ENCODE results near the gene AMBRA1. TPM values are rescaled to one million over a fixed set of nuclear protein-coding genes. Genes with fewer than 3 reads are reported as not detected.

The AMBRA1 gene
- total and polyA plus RNA-seq, 4 experiments from 2014 or later, result 5.9 to 43.9 (median 30.4) TPM

DNA sequence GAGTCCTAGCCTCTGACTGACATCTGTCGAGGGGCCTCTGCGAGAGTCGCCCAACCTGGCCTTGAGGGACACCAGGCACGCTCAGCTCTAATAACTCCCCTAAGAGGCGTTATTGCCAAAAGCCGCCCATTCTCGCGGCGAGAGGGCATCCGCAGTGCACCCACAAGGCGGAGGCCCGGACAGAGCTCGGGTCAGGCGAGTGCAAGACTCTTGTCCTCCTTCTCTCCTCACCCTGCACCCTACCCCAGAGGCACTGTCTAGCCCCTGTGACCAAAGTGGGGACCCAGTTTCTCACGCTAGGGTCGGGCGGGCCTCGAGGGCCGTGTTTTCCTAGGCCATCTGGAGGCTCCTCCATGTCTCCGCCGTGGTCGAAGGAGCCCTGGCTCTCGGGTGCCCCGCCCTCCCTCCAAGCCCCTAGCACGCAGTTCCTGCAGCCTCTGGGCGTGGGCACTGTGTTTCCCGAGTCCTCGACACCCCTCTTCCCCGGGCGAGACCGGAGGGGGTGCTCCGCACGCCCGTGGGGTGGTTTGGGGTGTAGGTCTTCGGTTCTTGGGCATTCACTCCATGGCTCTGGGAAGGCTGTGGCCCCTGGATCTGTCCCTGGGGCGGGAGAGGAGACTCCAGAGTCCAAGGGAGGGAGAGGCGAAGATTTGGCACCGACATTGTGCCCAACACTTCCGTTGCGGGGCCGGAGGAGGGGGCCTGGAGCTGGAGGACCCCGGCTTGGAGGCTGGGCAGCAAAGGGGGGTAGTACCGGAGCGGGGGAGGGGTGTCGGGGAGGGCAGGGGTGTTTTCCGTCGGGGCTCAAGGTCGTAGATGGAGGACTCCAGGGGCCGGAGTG is 203.3 kb downstream of the AMBRA1 start:
- Mint-ChIP-seq H3K27ac (peak overlapping the region in 1 of 7 donors; percentile 44), H3K27me3 (peaks cover 25 to 50% of the 10 kb centered on the region in 2 donors), H3K9me3 (peaks cover 0 to 7% (median 0%) of the 10 kb centered on the region in 8 donors), H3K36me3 (no peaks in the 10 kb centered on the region), H3K4me3 (peak overlapping the region in 5 of 8 donors; percentile 25 to 70 (median 58)), H3K4me1 (peaks cover 12 to 46% (median 28%) of the 10 kb centered on the region in 4 donors)
- Histone ChIP-seq H3K27ac (ENCODE audit: low read depth, low read length) (no peak overlapping the region), H3K4me1 (ENCODE audit: insufficient read depth, low read length) (peaks cover 42% of the 10 kb centered on the region), H3K9me3 (ENCODE audit: control insufficient read depth in 1 of 2, low read length in 2 of 2) (no peaks in the 10 kb centered on the region), H3K4me3 (ENCODE audit: low read length in 2 of 2) (no peak overlapping the region), H3K27me3 (ENCODE audit: insufficient read depth, low read length) (peaks cover 28% of the 10 kb centered on the region), H3K36me3 (ENCODE audit: insufficient read depth, low read length) (no peaks in the 10 kb centered on the region)
- CTCF ChIA-PET (ENCODE audit: partially characterized antibody), result interaction anchor here (2.2 kb wide), 1 partner anchor 13 kb away, joined by 6 read pairs; no protein-coding TSS in a partner anchor
- DNase-seq, result no peak
- POLR2A ChIA-PET (ENCODE audit: partially characterized antibody), result interaction anchor here (0.9 kb wide), 1 partner anchor 10 kb away, joined by 3 read pairs; no protein-coding TSS in a partner anchor
- intact Hi-C loops (cut with micrococcal nuclease), result loop anchor here (10.0 kb wide), 1 partner anchor 506 kb away; the partner anchor contains the start of gene MAPK8IP1

GRCh38 chr11:46389450-46390330 is 204.1 kb downstream of the AMBRA1 start:
- no peak for DNase-seq
- POLR2A ChIA-PET (ENCODE audit: partially characterized antibody), result no interaction called here
- peak overlapping the region in 1 of 7 donors; percentile 24 for H3K27ac Mint-ChIP-seq

DNA sequence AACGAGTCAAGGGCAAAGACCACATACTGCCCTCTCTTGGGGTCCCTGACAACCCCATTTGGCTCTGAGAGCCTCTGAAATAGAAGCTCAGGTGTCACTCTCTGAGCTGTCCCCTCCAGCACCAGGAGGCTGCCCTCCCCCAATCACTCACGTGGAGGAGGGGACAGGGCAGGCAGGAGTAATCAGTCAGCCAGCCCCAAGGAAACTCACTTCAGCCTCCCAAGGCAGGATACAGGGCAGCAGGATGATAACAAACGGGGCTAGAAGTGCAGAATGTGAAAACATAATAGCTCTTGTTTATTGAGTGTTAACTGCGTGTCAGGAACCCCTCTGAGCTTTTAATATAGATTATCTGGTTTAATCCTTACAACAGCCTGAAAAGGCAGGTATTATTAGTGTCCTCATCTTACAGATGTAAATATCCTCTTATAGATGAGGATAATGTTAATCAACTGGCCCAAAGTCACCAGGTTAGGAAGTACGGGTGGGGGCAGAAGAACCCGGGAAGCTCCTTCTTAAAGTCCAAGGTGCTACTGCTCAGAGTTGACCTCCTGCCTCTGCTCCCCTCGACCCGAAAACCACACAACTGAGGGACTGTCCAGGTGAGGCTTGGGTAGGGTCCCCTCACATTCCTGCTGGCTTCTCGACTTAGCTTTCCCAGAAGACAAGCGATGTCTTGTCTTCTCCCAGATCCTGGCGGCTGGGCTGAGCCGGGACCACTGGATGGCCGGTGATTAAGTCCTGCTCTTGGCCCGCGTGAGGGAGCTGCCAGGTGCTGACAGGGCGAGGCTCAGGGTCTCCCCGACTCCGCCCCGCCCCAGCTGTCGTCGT is 205.0 kb downstream of the AMBRA1 start:
- CTCF ChIA-PET (ENCODE audit: partially characterized antibody), result interaction anchor here (0.7 to 2.2 kb wide), 18 partner anchors 9 to 230 kb away, joined by 3 to 8 read pairs (median 4); partner anchors contain the start of genes ATG13, DGKZ and HARBI1
- Mint-ChIP-seq H3K36me3 (no peaks in the 10 kb centered on the region), H3K4me3 (peak overlapping the region in 3 of 8 donors; percentile 39 to 56 (median 41))

More at GRCh38 chr11:46389450-46390330, 204.1 kb downstream of the AMBRA1 start:
- H3K9me3 ChIP-seq (ENCODE audit: control insufficient read depth in 1 of 2, low read length in 2 of 2), result no peaks in the 10 kb centered on the region
- Mint-ChIP-seq H3K36me3 (no peaks in the 10 kb centered on the region), H3K4me1 (peaks cover 12 to 46% (median 28%) of the 10 kb centered on the region in 4 donors), H3K9me3 (peaks cover 0 to 7% (median 0%) of the 10 kb centered on the region in 8 donors), H3K4me3 (peak overlapping the region in 7 of 8 donors; percentile 25 to 70 (median 57)), H3K27me3 (peaks cover 28 to 53% of the 10 kb centered on the region in 2 donors)
- H3K4me1 ChIP-seq (ENCODE audit: insufficient read depth, low read length), result peaks cover 42% of the 10 kb centered on the region
- peaks cover 28% of the 10 kb centered on the region for H3K27me3 ChIP-seq (ENCODE audit: insufficient read depth, low read length)
- CTCF ChIA-PET (ENCODE audit: partially characterized antibody), result interaction anchor here (0.9 to 2.2 kb wide), 9 partner anchors 10 to 229 kb away, joined by 3 to 8 read pairs (median 4); partner anchors contain the start of gene DGKZ
- no peaks in the 10 kb centered on the region for H3K36me3 ChIP-seq (ENCODE audit: insufficient read depth, low read length)
- no peak overlapping the region for H3K4me3 ChIP-seq (ENCODE audit: low read length in 2 of 2)
- H3K27ac ChIP-seq (ENCODE audit: low read depth, low read length), result no peak overlapping the region
- intact Hi-C loops (cut with micrococcal nuclease), result loop anchor here (5.0 to 10.0 kb wide), 3 partner anchors 138 to 505 kb away; partner anchors contain the start of genes ATG13, HARBI1 and MAPK8IP1

DNA sequence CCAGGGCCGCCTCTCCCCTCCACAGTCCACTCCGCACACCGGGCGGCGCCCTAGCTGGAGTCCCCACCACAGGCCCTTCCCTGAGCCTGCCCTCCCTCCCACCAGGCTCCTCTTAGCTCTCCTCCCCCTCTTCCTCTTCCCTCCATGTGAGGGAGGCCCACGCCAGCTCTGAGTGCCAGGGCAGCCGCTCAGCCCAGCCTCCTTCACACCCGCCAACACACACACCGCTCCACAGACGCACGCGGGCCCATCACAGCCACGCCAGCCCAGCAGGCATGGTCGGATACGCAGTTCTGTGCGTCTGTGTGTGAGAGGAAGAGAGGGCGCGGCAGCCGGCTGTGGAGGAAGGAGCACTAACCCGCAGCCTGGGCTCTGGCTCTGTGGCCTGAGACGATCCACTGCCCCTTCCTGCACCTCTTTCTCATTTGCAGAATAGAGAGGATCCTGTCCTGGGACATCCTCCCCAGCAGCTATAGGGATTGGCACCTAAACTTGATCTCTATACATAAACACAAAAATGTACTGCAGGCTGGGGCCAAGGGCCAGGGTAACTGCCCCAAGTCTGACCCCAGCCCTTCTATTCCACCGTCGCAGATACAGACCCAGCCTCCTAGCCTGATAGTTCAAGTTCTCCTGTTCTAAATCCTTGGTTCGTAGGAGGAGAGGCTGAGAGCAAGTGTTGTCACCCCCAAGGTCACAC is 205.8 kb downstream of the AMBRA1 start:
- H3K9me3 ChIP-seq (ENCODE audit: control insufficient read depth in 1 of 2, low read length in 2 of 2), result no peaks in the 10 kb centered on the region
- Mint-ChIP-seq H3K27ac (peak overlapping the region in 1 of 7 donors; percentile 51), H3K9me3 (peaks cover 0 to 5% (median 0%) of the 10 kb centered on the region in 8 donors), H3K4me3 (peak overlapping the region in 1 of 8 donors; percentile 28), H3K36me3 (no peaks in the 10 kb centered on the region), H3K4me1 (peaks cover 12 to 42% (median 26%) of the 10 kb centered on the region in 4 donors), H3K27me3 (peaks cover 27 to 55% of the 10 kb centered on the region in 2 donors)
- H3K4me1 ChIP-seq (ENCODE audit: insufficient read depth, low read length), result peaks cover 38% of the 10 kb centered on the region
- CTCF ChIA-PET (ENCODE audit: partially characterized antibody), result interaction anchor here (0.7 to 2.2 kb wide), 16 partner anchors 8 to 231 kb away, joined by 3 to 7 read pairs (median 3); partner anchors contain the start of genes ATG13 and HARBI1
- intact Hi-C loops (cut with micrococcal nuclease), result loop anchor here (5.0 kb wide), 2 partner anchors 139 to 229 kb away; partner anchors contain the start of genes ATG13 and HARBI1
- H3K4me3 ChIP-seq (ENCODE audit: low read length in 2 of 2), result no peak overlapping the region
- peaks cover 35% of the 10 kb centered on the region for H3K27me3 ChIP-seq (ENCODE audit: insufficient read depth, low read length)
- POLR2A ChIA-PET (ENCODE audit: partially characterized antibody), result interaction anchor here (0.6 to 1.3 kb wide), 2 partner anchors 11 to 20 kb away, joined by 3 to 4 read pairs; no protein-coding TSS in a partner anchor
- H3K27ac ChIP-seq (ENCODE audit: low read depth, low read length), result no peak overlapping the region
- no peak for DNase-seq
- H3K36me3 ChIP-seq (ENCODE audit: insufficient read depth, low read length), result no peaks in the 10 kb centered on the region

More for the DNA sequence above, 205.0 kb downstream of the AMBRA1 start:
- Histone ChIP-seq H3K27ac (ENCODE audit: low read depth, low read length) (no peak overlapping the region), H3K36me3 (ENCODE audit: insufficient read depth, low read length) (no peaks in the 10 kb centered on the region), H3K4me1 (ENCODE audit: insufficient read depth, low read length) (peaks cover 42% of the 10 kb centered on the region), H3K4me3 (ENCODE audit: low read length in 2 of 2) (no peak overlapping the region), H3K27me3 (ENCODE audit: insufficient read depth, low read length) (peaks cover 28% of the 10 kb centered on the region), H3K9me3 (ENCODE audit: control insufficient read depth in 1 of 2, low read length in 2 of 2) (no peaks in the 10 kb centered on the region)
- POLR2A ChIA-PET (ENCODE audit: partially characterized antibody), result interaction anchor here (0.6 kb wide), 1 partner anchor 11 kb away, joined by 3 read pairs; no protein-coding TSS in a partner anchor
- Mint-ChIP-seq H3K4me1 (peaks cover 12 to 46% (median 28%) of the 10 kb centered on the region in 4 donors), H3K9me3 (peaks cover 0 to 7% (median 0%) of the 10 kb centered on the region in 8 donors), H3K27me3 (peaks cover 28 to 52% of the 10 kb centered on the region in 2 donors), H3K27ac (peak overlapping the region in 1 of 7 donors; percentile 51)
- intact Hi-C loops (cut with micrococcal nuclease), result loop anchor here (5.0 kb wide), 2 partner anchors 138 to 228 kb away; partner anchors contain the start of genes ATG13 and HARBI1
- no peak for DNase-seq

GRCh38 chr11:46387456-46387855 is 206.4 kb downstream of the AMBRA1 start:
- no peaks in the 10 kb centered on the region for H3K36me3 ChIP-seq (ENCODE audit: insufficient read depth, low read length)
- no peak overlapping the region for H3K27ac Mint-ChIP-seq
- H3K4me1 ChIP-seq (ENCODE audit: insufficient read depth, low read length), result peaks cover 38% of the 10 kb centered on the region
- CTCF ChIA-PET (ENCODE audit: partially characterized antibody), result interaction anchor here (0.8 to 2.1 kb wide), 4 partner anchors 8 to 150 kb away, joined by 3 to 7 read pairs (median 4); no protein-coding TSS in a partner anchor
- no peaks in the 10 kb centered on the region for H3K9me3 ChIP-seq (ENCODE audit: control insufficient read depth in 1 of 2, low read length in 2 of 2)
- H3K4me1 Mint-ChIP-seq, result peaks cover 7 to 35% (median 22%) of the 10 kb centered on the region in 4 donors
- no peak overlapping the region for H3K4me3 Mint-ChIP-seq
- peaks cover 22 to 50% of the 10 kb centered on the region in 2 donors for H3K27me3 Mint-ChIP-seq
- intact Hi-C loops (cut with micrococcal nuclease), result loop anchor here (5.0 kb wide), 2 partner anchors 140 to 230 kb away; partner anchors contain the start of genes ATG13 and HARBI1
- no peak overlapping the region for H3K4me3 ChIP-seq (ENCODE audit: low read length in 2 of 2)
- POLR2A ChIA-PET (ENCODE audit: partially characterized antibody), result interaction anchor here (0.6 to 1.3 kb wide), 2 partner anchors 10 to 20 kb away, joined by 3 to 4 read pairs; no protein-coding TSS in a partner anchor
- H3K27ac ChIP-seq (ENCODE audit: low read depth, low read length), result no peak overlapping the region
- DNase-seq, result no peak
- no peaks in the 10 kb centered on the region for H3K36me3 Mint-ChIP-seq
- H3K9me3 Mint-ChIP-seq, result no peaks in the 10 kb centered on the region
- peaks cover 37% of the 10 kb centered on the region for H3K27me3 ChIP-seq (ENCODE audit: insufficient read depth, low read length)
